ENCODE results near the gene ROPN1B. TPM values are rescaled to one million over a fixed set of nuclear protein-coding genes. Genes with fewer than 3 reads are reported as not detected.

The ROPN1B gene
- total and polyA plus RNA-seq, 2 of the 8 experiments (the other 6 are each of a cell fraction or from before 2014, with no cell fraction given): 0.30 TPM; not detected in 1

GRCh38 chr3:126014252-126014651 is 45.3 kb downstream of the ROPN1B start:
- H3K4me1 ChIP-seq (replicated peaks in 1 of 4; ENCODE audit: control insufficient read depth in 3 of 4, insufficient read depth in 4 of 4, low read length in 3 of 4): peaks cover 2 to 9% (median 5%) of the 10 kb centered on the region in 4 experiments; a peak in 5 of 7 replicates
- H3K27me3 ChIP-seq (replicated peaks in 1 of 4; ENCODE audit: control insufficient read depth in 3 of 4, extremely low read depth in 1 of 4, insufficient read depth in 3 of 4, low read length in 3 of 4): no peaks in the 10 kb centered on the region
- no peaks in the 10 kb centered on the region; the same call in 1 of the 2 replicates for H3K23me2 ChIP-seq (ENCODE audit: low read depth, low read length)
- 0 out of 2 replicates have a peak overlapping the region, but pooled peaks have one; percentile 19 for H2BK12ac ChIP-seq (ENCODE audit: low read depth, low read length)
- no peak overlapping the region for H2AFZ ChIP-seq (ENCODE audit: low read length)
- POLR2A ChIA-PET (ENCODE audit: partially characterized antibody): no interaction called here
- H3K4me2 ChIP-seq (ENCODE audit: insufficient read depth in 1 of 2, low read depth in 2 of 2, low read length in 2 of 2): no peak overlapping the region
- H3K56ac ChIP-seq (replicated peaks; ENCODE audit: insufficient read length, low read depth, low read length): no peak overlapping the region
- 78% methylated on average over 4 of the region's 4 CpGs; no CpG with 5 or more reads in 1 of the 2 experiments for WGBS, 2 experiments (ENCODE audit: extremely low coverage in 1 of 2, insufficient coverage in 1 of 2, insufficient read length in 1 of 2, insufficient replicate concordance in 2 of 2, low coverage in 1 of 2, low lambda C conversion rate in 2 of 2, missing lambda C conversion rate in 1 of 2)
- H4K8ac ChIP-seq (ENCODE audit: extremely low read depth, insufficient read depth, low read length): no peak overlapping the region
- no peak overlapping the region for H3K4me3 ChIP-seq (ENCODE audit: extremely low read depth in 1 of 4, insufficient read depth in 2 of 4, low read depth in 3 of 4, low read length in 4 of 4)
- H3K79me2 ChIP-seq (ENCODE audit: control insufficient read depth in 1 of 2, insufficient read depth in 2 of 2, low read length in 2 of 2): no peaks in the 10 kb centered on the region
- H3K18ac ChIP-seq (ENCODE audit: extremely low read depth, low read length): peak overlapping the region; percentile 90; the same call in 1 of the 2 replicates
- no peak overlapping the region for H2BK20ac ChIP-seq (ENCODE audit: low read length)
- no peak overlapping the region for H2BK15ac ChIP-seq (ENCODE audit: low read length)
- H3K14ac ChIP-seq (ENCODE audit: insufficient read length): no peak overlapping the region
- peak overlapping the region; percentile 65 for H3K4ac ChIP-seq (replicated peaks; ENCODE audit: insufficient read length, low read depth, low read length)
- H2BK5ac ChIP-seq (ENCODE audit: low read depth, low read length): no peak overlapping the region
- no peak overlapping the region for H3K27ac ChIP-seq (ENCODE audit: low read depth, low read length)
- CTCF ChIA-PET (ENCODE audit: partially characterized antibody): interaction anchor here (1.1 to 1.5 kb wide), 3 partner anchors 9 to 416 kb away, joined by 3 to 7 read pairs (median 4); no protein-coding TSS in a partner anchor
- no peak overlapping the region for H4K5ac ChIP-seq (ENCODE audit: insufficient read length, low read depth, low read length)
- H3K23ac ChIP-seq (ENCODE audit: insufficient read length): no peak overlapping the region
- no peak for FAIRE-seq
- H4K20me1 ChIP-seq (replicated peaks in 1 of 2; ENCODE audit: control insufficient read depth in 1 of 2, insufficient read depth in 2 of 2, low read length in 2 of 2): no peaks in the 10 kb centered on the region
- H3K9me3 ChIP-seq (ENCODE audit: insufficient read depth in 2 of 2, low read depth in 1 of 2, low read length in 1 of 2): no peaks in the 10 kb centered on the region
- no peak overlapping the region for H2AK5ac ChIP-seq (ENCODE audit: low read depth, low read length)
- H4K91ac ChIP-seq (replicated peaks; ENCODE audit: insufficient read length, low read length): peak overlapping the region; percentile 75
- H3K36me3 ChIP-seq (ENCODE audit: control insufficient read depth in 2 of 4, insufficient read depth in 4 of 4, low read length in 3 of 4): no peaks in the 10 kb centered on the region; a peak in 1 of 8 replicates
- no peak for DNase-seq (ENCODE audit: low read depth in 1 of 2, low spot score in 2 of 2)
- no peak overlapping the region for H3K9ac ChIP-seq (replicated peaks in 1 of 4; ENCODE audit: extremely low read depth in 1 of 4, low read depth in 3 of 4, low read length in 3 of 4)
- peak overlapping the region; percentile 38 for H2BK120ac ChIP-seq (replicated peaks; ENCODE audit: low read depth, low read length)
- no peaks in the 10 kb centered on the region for H3K79me1 ChIP-seq (ENCODE audit: low read depth, low read length)
- TF ChIP-seq TCF12 (IDR thresholded peaks at IDR 0.05; ENCODE audit: low read depth, low read length): no peak
- no peak for TF ChIP-seq SIRT6 (IDR thresholded peaks at IDR 0.05; ENCODE audit: low read length)
- no peak for TF ChIP-seq KDM1A (IDR thresholded peaks at IDR 0.05; ENCODE audit: borderline replicate concordance, low read length)
- no peak for TF ChIP-seq E2F6 (IDR thresholded peaks at IDR 0.05)
- TF ChIP-seq RBBP5 (IDR thresholded peaks at IDR 0.05; ENCODE audit: borderline replicate concordance, low read depth, low read length): no peak
- TF ChIP-seq PHF8 (conservative IDR thresholded peaks at IDR 0.05; ENCODE audit: low read depth, low read length): no peak
- TF ChIP-seq KDM4A (IDR thresholded peaks at IDR 0.05; ENCODE audit: low read depth, low read length, severe bottlenecking): no peak
- no peak for TF ChIP-seq CEBPB (IDR thresholded peaks at IDR 0.05; ENCODE audit: low read depth, low read length)
- no peak for TF ChIP-seq SP1 (IDR thresholded peaks at IDR 0.05; ENCODE audit: low read depth, low read length)
- TF ChIP-seq CBX5 (IDR thresholded peaks at IDR 0.05; ENCODE audit: low read depth, low read length): no peak
- no peak for TF ChIP-seq POLR2AphosphoS5 (IDR thresholded peaks at IDR 0.05; ENCODE audit: low read depth, low read length)
- TF ChIP-seq NRF1 (IDR thresholded peaks at IDR 0.05; ENCODE audit: low read depth, low read length): no peak
- no peak for TF ChIP-seq CTBP2 (IDR thresholded peaks at IDR 0.05; ENCODE audit: borderline replicate concordance, insufficient read depth, insufficient read length, low read length)
- TF ChIP-seq EP300 (IDR thresholded peaks at IDR 0.05; ENCODE audit: borderline replicate concordance in 1 of 2, low read depth in 2 of 2, low read length in 2 of 2): no peak
